ENCODE measurements around the gene IRF5. TPM values are rescaled to one million over a fixed set of nuclear protein-coding genes. Genes with fewer than 3 reads are reported as not detected.
"Not testable (repeated sequence)": the region's sequence is repeated elsewhere in the genome, so short reads cannot be mapped to it uniquely, and the experiment has no call there.

IRF5 gene
- total RNA-seq, 1 experiment from 2014 or later: 0.75 TPM

GRCh38 chr7:128938544-128939074, 882 bp downstream of the IRF5 start:
- no peak for DNase-seq (ENCODE audit: low read depth)

GRCh38 chr7:128939075-128939860, 1.5 kb downstream of the IRF5 start:
- no peak for DNase-seq (ENCODE audit: low read depth)

- DNase-seq (ENCODE audit: low read depth): no peak
These were observed 2.2 kb downstream of the IRF5 start for GRCh38 chr7:128939861-128940410.

GRCh38 chr7:128940494-128941322, 3.0 kb downstream of the IRF5 start:
- DNase-seq (ENCODE audit: low read depth): no peak

GRCh38 chr7:128941323-128941890, 3.7 kb downstream of the IRF5 start:
- DNase-seq (ENCODE audit: low read depth): no peak

- DNase-seq (ENCODE audit: low read depth): no peak
These were observed 4.3 kb downstream of the IRF5 start for GRCh38 chr7:128941946-128942526.

GRCh38 chr7:128943251-128943650, 5.5 kb downstream of the IRF5 start:
- not testable (repeated sequence) for DNase-seq (ENCODE audit: low read depth)

- DNase-seq (ENCODE audit: low read depth): no peak
These were observed 6.9 kb downstream of the IRF5 start for GRCh38 chr7:128944487-128945236.

- no peak for DNase-seq (ENCODE audit: low read depth)
These were observed 8.1 kb downstream of the IRF5 start for GRCh38 chr7:128945668-128946366.

- no peak for DNase-seq (ENCODE audit: low read depth)
These were observed 9.5 kb downstream of the IRF5 start for GRCh38 chr7:128946936-128947830.

GRCh38 chr7:128947854-128948253, 10.1 kb downstream of the IRF5 start:
- DNase-seq (ENCODE audit: low read depth): no peak

- DNase-seq (ENCODE audit: low read depth): no peak
These were observed 10.7 kb downstream of the IRF5 start for GRCh38 chr7:128948312-128948973.

GRCh38 chr7:128948976-128949760, 11.4 kb downstream of the IRF5 start:
- no peak for DNase-seq (ENCODE audit: low read depth)

GRCh38 chr7:128951296-128951695, 13.6 kb downstream of the IRF5 start:
- DNase-seq (ENCODE audit: low read depth): no peak

- no peak for DNase-seq (ENCODE audit: low read depth)
These were observed 16.4 kb downstream of the IRF5 start for GRCh38 chr7:128954150-128954549.

GRCh38 chr7:128954830-128955802, 17.4 kb downstream of the IRF5 start:
- peak; percentile 26 for DNase-seq (ENCODE audit: low read depth)

Measured in LHCN-M2 (cell line).